ENCODE results near the gene RELCH.

DNA sequence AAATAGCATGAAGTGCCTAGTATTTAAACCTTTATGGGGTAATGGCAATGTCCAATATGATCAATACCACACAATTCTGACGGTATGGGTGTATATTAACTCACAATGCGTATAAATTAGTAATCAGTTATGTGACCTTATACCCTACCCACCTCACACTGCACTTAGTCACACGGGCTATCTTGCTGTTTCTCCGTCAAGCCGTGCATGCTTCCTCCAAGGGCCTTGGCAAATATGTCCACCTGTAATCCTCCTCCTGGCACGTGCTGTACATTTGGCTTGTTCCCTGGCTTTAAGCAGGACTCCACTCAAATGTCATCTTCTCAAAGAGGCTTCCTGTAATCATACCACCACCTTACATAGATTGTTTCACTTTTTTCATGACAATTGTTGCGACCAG, 150.3 kb downstream of the RELCH start:
- TF ChIP-seq EED (IDR thresholded peaks at IDR 0.05; ENCODE audit: low read depth): no peak
- no peak for TF ChIP-seq CTCF (IDR thresholded peaks at IDR 0.05 in 2 of 3, conservative IDR thresholded peaks at IDR 0.05 in 1 of 3; ENCODE audit: control insufficient read depth in 2 of 3, extremely low read depth in 1 of 3, insufficient read depth in 1 of 3, low read depth in 3 of 3, low read length in 3 of 3)
- TF ChIP-seq MAX (IDR thresholded peaks at IDR 0.05; ENCODE audit: low read depth, low read length): no peak
- TF ChIP-seq RELA (IDR thresholded peaks at IDR 0.05; ENCODE audit: borderline replicate concordance, partially characterized antibody): no peak
- TF ChIP-seq CREB1 (IDR thresholded peaks at IDR 0.05; ENCODE audit: low read depth): no peak
- no peak for TF ChIP-seq NBN (IDR thresholded peaks at IDR 0.05)
- TF ChIP-seq MYC (IDR thresholded peaks at IDR 0.05; ENCODE audit: insufficient read depth, insufficient read length, insufficient replicate concordance, low read length, severe bottlenecking): no peak
- TF ChIP-seq FOS (IDR thresholded peaks at IDR 0.05; ENCODE audit: borderline replicate concordance, extremely low read depth, insufficient read length): no peak
